ENCODE data around the gene RIT1. TPM values are rescaled to one million over a fixed set of nuclear protein-coding genes. Genes with fewer than 3 reads are reported as not detected.
"Not testable (repeated sequence)": the region's sequence is repeated elsewhere in the genome, so short reads cannot be mapped to it uniquely, and the experiment has no call there.

Gene RIT1
- total RNA-seq, 4 donors from 2014 or later, result 19.5 to 32.6 (median 27.4) TPM

- intact Hi-C loops (cut with DNase I), result loop anchor here (10.0 kb wide), 1 partner anchor 123 kb away; the partner anchor contains the start of genes LAMTOR2 and UBQLN4
- H3K4me3 ChIP-seq (replicated peaks in 1 of 3), result no peak overlapping the region
- 82 to 83% methylated on average over 7 of the region's 7 CpGs for WGBS, 2 donors
- no peak overlapping the region for H3K27ac ChIP-seq
- TF ChIP-seq CTCF (IDR thresholded peaks at IDR 0.05) (no peak), POLR2A (IDR thresholded peaks at IDR 0.05) (no peak)
- H3K27me3 ChIP-seq, result no peaks in the 10 kb centered on the region
- no peak for DNase-seq
- no peaks in the 10 kb centered on the region for H3K9me3 ChIP-seq
- H3K36me3 ChIP-seq, result peaks cover 31 to 39% of the 10 kb centered on the region in 2 donors
- peaks cover 22 to 32% of the 10 kb centered on the region in 2 donors for H3K4me1 ChIP-seq
Measured at GRCh38 chr1:155931332-155932038, 20.3 kb upstream of the RIT1 start.

GRCh38 chr1:155930725-155931124 is 19.6 kb upstream of the RIT1 start:
- 80 to 86% methylated on average over 10 of the region's 10 CpGs for WGBS, 2 donors
- not testable (repeated sequence) for H3K27me3 ChIP-seq; DNase-seq; H3K27ac ChIP-seq; H3K4me3 ChIP-seq (replicated peaks in 1 of 3); H3K9me3 ChIP-seq
- intact Hi-C loops (cut with DNase I), result loop anchor here (10.0 kb wide), 1 partner anchor 124 kb away; the partner anchor contains the start of genes LAMTOR2 and UBQLN4
- H3K4me1 ChIP-seq, result peaks cover 22 to 32% of the 10 kb centered on the region in 2 donors
- peaks cover 38 to 47% of the 10 kb centered on the region in 2 donors for H3K36me3 ChIP-seq

GRCh38 chr1:155929057-155929456 is 17.9 kb upstream of the RIT1 start:
- no peak for TF ChIP-seq POLR2A (IDR thresholded peaks at IDR 0.05)
- no peak for TF ChIP-seq CTCF (IDR thresholded peaks at IDR 0.05)
- H3K36me3 ChIP-seq, result peaks cover 55 to 63% of the 10 kb centered on the region in 2 donors
- 81 to 85% methylated on average over 5 of the region's 5 CpGs for WGBS, 2 donors

GRCh38 chr1:155925506-155925905 is 14.4 kb upstream of the RIT1 start:
- DNase-seq, result no peak
- Histone ChIP-seq H3K9me3 (no peaks in the 10 kb centered on the region), H3K36me3 (peaks cover 79 to 85% of the 10 kb centered on the region in 2 donors), H3K27me3 (no peaks in the 10 kb centered on the region), H3K4me3 (replicated peaks in 1 of 3) (no peak overlapping the region), H3K27ac (no peak overlapping the region), H3K4me1 (peaks cover 0 to 3% of the 10 kb centered on the region in 2 donors)
- no peak for TF ChIP-seq POLR2A (IDR thresholded peaks at IDR 0.05)
- no peak for TF ChIP-seq CTCF (IDR thresholded peaks at IDR 0.05)
- WGBS, 2 donors, result 98 to 100% methylated on average over 2 of the region's 2 CpGs
- intact Hi-C loops (cut with DNase I), result no loop called here

More at GRCh38 chr1:155929057-155929456, 17.9 kb upstream of the RIT1 start:
- H3K27me3 ChIP-seq, result no peaks in the 10 kb centered on the region
- H3K9me3 ChIP-seq, result no peaks in the 10 kb centered on the region
- no peak overlapping the region for H3K4me3 ChIP-seq (replicated peaks in 1 of 3)
- no peak overlapping the region for H3K27ac ChIP-seq
- no peak for DNase-seq
- intact Hi-C loops (cut with DNase I), result no loop called here
- H3K4me1 ChIP-seq, result peaks cover 22 to 32% of the 10 kb centered on the region in 2 donors

GRCh38 chr1:155920717-155921116 is 9.6 kb upstream of the RIT1 start:
- no peaks in the 10 kb centered on the region for H3K4me1 ChIP-seq
- intact Hi-C loops (cut with DNase I), result no loop called here
- no peak overlapping the region for H3K4me3 ChIP-seq (replicated peaks in 1 of 3)
- H3K36me3 ChIP-seq, result peaks cover 91 to 98% of the 10 kb centered on the region in 2 donors
- no peaks in the 10 kb centered on the region for H3K9me3 ChIP-seq
- no peak overlapping the region for H3K27ac ChIP-seq
- TF ChIP-seq POLR2A (IDR thresholded peaks at IDR 0.05) (no peak), CTCF (IDR thresholded peaks at IDR 0.05) (no peak)
- H3K27me3 ChIP-seq, result no peaks in the 10 kb centered on the region
- no peak for DNase-seq
- WGBS, 2 donors, result 92 to 97% methylated on average over 3 of the region's 3 CpGs
